ENCODE results near the gene IRF6. TPM values are rescaled to one million over a fixed set of nuclear protein-coding genes. Genes with fewer than 3 reads are reported as not detected.

The IRF6 gene
- total and polyA plus RNA-seq, 2 of the 8 experiments (the other 6 are each of a cell fraction or from before 2014, with no cell fraction given) = 9.6 to 13.4 TPM

DNA sequence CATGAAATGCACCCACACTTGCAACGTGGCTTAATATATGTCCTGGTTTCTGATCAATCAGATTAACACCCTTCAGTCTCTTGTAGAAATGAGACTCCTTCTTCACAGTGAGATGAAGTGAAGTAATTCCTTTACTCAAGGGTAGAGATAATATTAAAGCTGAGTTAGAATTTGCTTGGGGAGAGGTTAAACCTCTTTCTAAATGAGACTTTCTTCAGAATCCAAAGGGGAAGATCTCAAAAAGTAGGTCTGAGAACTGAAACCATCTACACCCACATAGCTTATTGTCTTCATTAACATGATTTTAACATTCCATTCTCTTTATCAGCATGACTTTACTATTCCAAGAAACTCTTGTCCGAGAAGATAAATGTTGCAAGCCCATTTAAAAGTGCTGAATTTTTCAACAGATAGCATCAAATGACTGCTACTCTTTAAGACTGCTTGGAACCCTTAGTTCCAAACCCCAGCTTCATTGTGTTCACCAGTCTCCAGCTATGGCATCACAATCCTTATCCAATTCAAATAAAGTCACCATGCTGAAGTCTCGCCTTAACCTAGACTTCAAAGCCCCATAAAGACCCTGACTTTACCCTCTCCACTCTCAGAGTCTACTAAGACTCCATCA lies 69.3 kb downstream of the IRF6 start:
- Histone ChIP-seq H2BK20ac (ENCODE audit: low read length) (no peak overlapping the region), H3K4me2 (ENCODE audit: insufficient read depth in 1 of 2, low read depth in 2 of 2, low read length in 2 of 2) (no peak overlapping the region), H3K79me1 (ENCODE audit: low read depth, low read length) (no peaks in the 10 kb centered on the region), H2BK120ac (replicated peaks; ENCODE audit: low read depth, low read length) (no peak overlapping the region), H3K4me1 (replicated peaks in 1 of 4; ENCODE audit: control insufficient read depth in 3 of 4, insufficient read depth in 4 of 4, low read length in 3 of 4) (no peaks in the 10 kb centered on the region), H4K5ac (ENCODE audit: insufficient read length, low read depth, low read length) (no peak overlapping the region), H2AFZ (ENCODE audit: low read length) (no peak overlapping the region), H3K27me3 (replicated peaks in 1 of 4; ENCODE audit: control insufficient read depth in 3 of 4, extremely low read depth in 1 of 4, insufficient read depth in 3 of 4, low read length in 3 of 4) (no peaks in the 10 kb centered on the region), H4K20me1 (replicated peaks in 1 of 2; ENCODE audit: control insufficient read depth in 1 of 2, insufficient read depth in 2 of 2, low read length in 2 of 2) (no peaks in the 10 kb centered on the region), H3K36me3 (ENCODE audit: control insufficient read depth in 2 of 4, insufficient read depth in 4 of 4, low read length in 3 of 4) (no peaks in the 10 kb centered on the region), H3K23me2 (ENCODE audit: low read depth, low read length) (no peaks in the 10 kb centered on the region), H4K8ac (ENCODE audit: extremely low read depth, insufficient read depth, low read length) (no peak overlapping the region), H2BK5ac (ENCODE audit: low read depth, low read length) (no peak overlapping the region), H3K18ac (ENCODE audit: extremely low read depth, low read length) (no peak overlapping the region), H4K91ac (replicated peaks; ENCODE audit: insufficient read length, low read length) (no peak overlapping the region), H2AK5ac (ENCODE audit: low read depth, low read length) (no peak overlapping the region), H3K79me2 (ENCODE audit: control insufficient read depth in 1 of 2, insufficient read depth in 2 of 2, low read length in 2 of 2) (no peaks in the 10 kb centered on the region), H2BK12ac (ENCODE audit: low read depth, low read length) (no peak overlapping the region), H2BK15ac (ENCODE audit: low read length) (no peak overlapping the region), H3K14ac (ENCODE audit: insufficient read length) (no peak overlapping the region), H3K4ac (replicated peaks; ENCODE audit: insufficient read length, low read depth, low read length) (no peak overlapping the region), H3K9ac (replicated peaks in 1 of 4; ENCODE audit: extremely low read depth in 1 of 4, low read depth in 3 of 4, low read length in 3 of 4) (no peak overlapping the region), H3K56ac (replicated peaks; ENCODE audit: insufficient read length, low read depth, low read length) (no peak overlapping the region), H3K4me3 (ENCODE audit: extremely low read depth in 1 of 4, insufficient read depth in 2 of 4, low read depth in 3 of 4, low read length in 4 of 4) (no peak overlapping the region), H3K23ac (ENCODE audit: insufficient read length) (no peak overlapping the region), H3K9me3 (ENCODE audit: insufficient read depth in 2 of 2, low read depth in 1 of 2, low read length in 1 of 2) (no peaks in the 10 kb centered on the region), H3K27ac (ENCODE audit: low read depth, low read length) (no peak overlapping the region)
- ChIA-PET CTCF (ENCODE audit: partially characterized antibody) (interaction anchor here (0.5 to 4.5 kb wide), 13 partner anchors 10 to 1735 kb away, joined by 3 to 31 read pairs (median 3); no protein-coding TSS in a partner anchor), POLR2A (ENCODE audit: partially characterized antibody) (no interaction called here)
- 86% methylated on average over 3 of the region's 3 CpGs; no CpG with 5 or more reads in 1 of the 2 experiments for WGBS, 2 experiments (ENCODE audit: extremely low coverage in 1 of 2, insufficient coverage in 1 of 2, insufficient read length in 1 of 2, insufficient replicate concordance in 2 of 2, low coverage in 1 of 2, low lambda C conversion rate in 2 of 2, missing lambda C conversion rate in 1 of 2)
- no peak for DNase-seq (ENCODE audit: low read depth in 1 of 2, low spot score in 2 of 2)
- no peak for FAIRE-seq
- TF ChIP-seq MAFK (IDR thresholded peaks at IDR 0.05; ENCODE audit: low read depth, low read length) (no peak), TAF7 (optimal IDR thresholded peaks at IDR 0.05; ENCODE audit: borderline replicate concordance, low read depth, low read length) (no peak), GTF2F1 (IDR thresholded peaks at IDR 0.05; ENCODE audit: borderline replicate concordance, low read depth, low read length) (no peak), CBX8 (IDR thresholded peaks at IDR 0.05; ENCODE audit: borderline replicate concordance, low read depth, low read length) (no peak), CREB1 (IDR thresholded peaks at IDR 0.05) (no peak), BACH1 (IDR thresholded peaks at IDR 0.05; ENCODE audit: low read length) (no peak), CEBPB (IDR thresholded peaks at IDR 0.05; ENCODE audit: low read depth, low read length) (no peak), EGR1 (IDR thresholded peaks at IDR 0.05; ENCODE audit: borderline replicate concordance, low read depth, low read length) (no peak), RNF2 (IDR thresholded peaks at IDR 0.05; ENCODE audit: borderline replicate concordance, low read depth, low read length, missing control alignments, poor library complexity, severe bottlenecking) (no peak), ATF3 (IDR thresholded peaks at IDR 0.05; ENCODE audit: insufficient read depth, low read depth, low read length) (no peak)

Measured in H1 (cell line).